Keratinocyte (primary cell): Measurements from ENCODE around the gene POU3F2.

Experiments used
- EZH2 ChIP-seq: IDR thresholded peaks from one replicate; pipeline ENCODE4 v1.6.1; 2012; ENCODE audit warnings: inconsistent platforms, mild to moderate bottlenecking, low read length, moderate library complexity
- TF ChIP-seq, protein P1 (sequence below), 3 experiments: IDR thresholded peaks in 1 of 3; conservative IDR thresholded peaks in 1 of 3; optimal IDR thresholded peaks in 1 of 3; 2 replicates in 2 of 3; 3 replicates in 1 of 3; pipeline versions ENCODE3 to v1.5.1; 2011; ENCODE audit warnings: low read length in 3 of 3, mild to moderate bottlenecking in 3 of 3, moderate library complexity in 2 of 3, control low read depth in 1 of 3, inconsistent platforms in 1 of 3; ENCODE audit not compliant: insufficient read depth in 2 of 3; ENCODE audit errors: extremely low read depth in 1 of 3

DNA sequence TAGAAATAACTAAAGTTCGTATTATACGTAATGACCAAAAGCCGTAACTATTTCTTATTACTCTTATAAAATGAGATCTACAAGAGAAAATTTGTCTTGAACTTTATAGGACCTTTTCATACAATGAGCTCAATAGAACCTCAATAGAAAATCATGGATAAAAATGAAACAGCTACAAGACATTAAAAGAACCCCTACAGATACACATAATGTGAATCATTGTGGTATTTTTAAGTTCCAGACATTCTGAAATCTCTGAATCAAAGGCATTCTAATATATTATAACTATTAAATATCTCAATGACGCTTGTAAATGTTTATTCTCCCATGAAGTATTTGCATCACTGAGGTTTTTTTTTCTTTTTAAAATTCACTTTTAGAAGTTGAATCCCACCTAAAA, 22.2 kb upstream of the POU3F2 start:
- TF ChIP-seq, protein P1, sequence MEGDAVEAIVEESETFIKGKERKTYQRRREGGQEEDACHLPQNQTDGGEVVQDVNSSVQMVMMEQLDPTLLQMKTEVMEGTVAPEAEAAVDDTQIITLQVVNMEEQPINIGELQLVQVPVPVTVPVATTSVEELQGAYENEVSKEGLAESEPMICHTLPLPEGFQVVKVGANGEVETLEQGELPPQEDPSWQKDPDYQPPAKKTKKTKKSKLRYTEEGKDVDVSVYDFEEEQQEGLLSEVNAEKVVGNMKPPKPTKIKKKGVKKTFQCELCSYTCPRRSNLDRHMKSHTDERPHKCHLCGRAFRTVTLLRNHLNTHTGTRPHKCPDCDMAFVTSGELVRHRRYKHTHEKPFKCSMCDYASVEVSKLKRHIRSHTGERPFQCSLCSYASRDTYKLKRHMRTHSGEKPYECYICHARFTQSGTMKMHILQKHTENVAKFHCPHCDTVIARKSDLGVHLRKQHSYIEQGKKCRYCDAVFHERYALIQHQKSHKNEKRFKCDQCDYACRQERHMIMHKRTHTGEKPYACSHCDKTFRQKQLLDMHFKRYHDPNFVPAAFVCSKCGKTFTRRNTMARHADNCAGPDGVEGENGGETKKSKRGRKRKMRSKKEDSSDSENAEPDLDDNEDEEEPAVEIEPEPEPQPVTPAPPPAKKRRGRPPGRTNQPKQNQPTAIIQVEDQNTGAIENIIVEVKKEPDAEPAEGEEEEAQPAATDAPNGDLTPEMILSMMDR (optimal IDR thresholded peaks at IDR 0.05 in 1 of 3, IDR thresholded peaks at IDR 0.05 in 1 of 3, conservative IDR thresholded peaks at IDR 0.05 in 1 of 3; ENCODE audit: extremely low read depth in 1 of 3, insufficient read depth in 2 of 3, low read length in 3 of 3): no peak
- no peak for TF ChIP-seq EZH2
